HG03442 (cell line): Measurements from ENCODE around the gene CALHM1.
"Not testable (repeated sequence)": the region's sequence is repeated elsewhere in the genome, so short reads cannot be mapped to it uniquely, and the experiment has no call there.

ENCODE experiments used
- ATAC-seq: cut with Tn5 transposase; IDR thresholded peaks from one replicate; pipeline ENCODE4 v1.9.1; 2021; ENCODE audit warnings: mild to moderate bottlenecking, moderate library complexity; ENCODE audit not compliant: unreplicated experiment

CALHM1 gene

DNA sequence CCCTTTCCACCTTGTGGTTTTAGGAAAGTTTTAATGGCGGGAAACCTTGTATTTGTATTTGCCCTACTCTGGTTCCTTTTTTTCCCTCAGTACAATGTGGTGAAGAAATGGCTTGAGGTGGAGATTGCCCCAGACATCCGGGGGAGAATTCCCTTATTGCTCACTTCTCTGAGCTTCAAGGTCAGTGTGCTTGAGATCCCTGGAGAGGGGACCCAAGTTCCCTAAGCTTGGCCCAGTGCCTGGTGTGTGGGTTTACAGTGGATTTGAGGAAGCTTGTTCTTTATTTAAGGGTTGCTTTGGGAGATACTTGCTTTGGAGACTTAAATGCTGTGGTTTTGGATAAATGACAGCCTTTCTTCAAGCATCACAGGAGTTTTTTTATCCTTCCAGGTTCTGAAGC is 24.8 kb downstream of the CALHM1 start:
- ATAC-seq: no peak

- ATAC-seq: no peak
Observed at GRCh38 chr10:103431902-103432301, 26.8 kb downstream of the CALHM1 start.

DNA sequence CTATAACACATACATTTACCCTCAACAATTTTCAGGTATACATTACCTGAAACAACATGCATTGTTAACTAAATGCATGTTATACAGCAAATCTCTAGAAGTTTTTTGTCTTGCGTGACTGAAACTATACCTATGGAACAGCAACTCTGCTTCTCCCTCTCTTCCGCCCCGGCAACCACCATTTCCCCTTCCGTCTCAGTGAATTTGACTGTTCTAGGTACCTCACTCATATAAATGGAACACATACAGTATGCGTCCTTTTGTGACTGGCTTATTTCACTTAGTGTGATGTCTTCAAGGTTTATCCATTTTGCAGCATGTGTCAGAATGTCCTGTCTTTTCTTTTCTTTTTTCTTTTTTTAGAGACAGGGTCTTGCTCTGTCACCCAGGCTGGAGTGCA is 29.1 kb downstream of the CALHM1 start:
- no peak for ATAC-seq

GRCh38 chr10:103428989-103429643 is 29.6 kb downstream of the CALHM1 start:
- no peak for ATAC-seq

- ATAC-seq: no peak
Observed at GRCh38 chr10:103427866-103428265, 30.8 kb downstream of the CALHM1 start.

GRCh38 chr10:103423748-103424147 is 35.0 kb downstream of the CALHM1 start:
- ATAC-seq: no peak

GRCh38 chr10:103419101-103419500 is 39.6 kb downstream of the CALHM1 start:
- no peak for ATAC-seq

- ATAC-seq: no peak
Observed at GRCh38 chr10:103417601-103418000, 41.1 kb downstream of the CALHM1 start.

DNA sequence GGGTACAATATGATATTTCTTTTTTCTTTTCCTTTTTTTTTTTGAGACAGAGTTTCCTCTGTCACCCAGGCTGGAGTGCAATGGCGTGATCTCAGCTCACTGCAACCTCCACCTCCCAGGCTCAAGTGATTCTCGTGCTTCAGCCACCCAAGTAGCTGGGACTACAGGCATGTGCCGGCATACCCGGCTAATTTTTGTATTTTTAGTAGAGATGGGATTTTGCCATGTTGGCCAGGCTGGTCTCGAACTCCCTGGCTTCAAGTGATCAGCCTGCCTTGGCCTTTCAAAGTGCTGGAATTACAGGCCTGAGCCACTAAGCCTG is 41.6 kb downstream of the CALHM1 start:
- ATAC-seq: not testable (repeated sequence)

- ATAC-seq: no peak
Observed at GRCh38 chr10:103416436-103417147, 42.1 kb downstream of the CALHM1 start.

- ATAC-seq: no peak
Observed at GRCh38 chr10:103415581-103415980, 43.1 kb downstream of the CALHM1 start.

DNA sequence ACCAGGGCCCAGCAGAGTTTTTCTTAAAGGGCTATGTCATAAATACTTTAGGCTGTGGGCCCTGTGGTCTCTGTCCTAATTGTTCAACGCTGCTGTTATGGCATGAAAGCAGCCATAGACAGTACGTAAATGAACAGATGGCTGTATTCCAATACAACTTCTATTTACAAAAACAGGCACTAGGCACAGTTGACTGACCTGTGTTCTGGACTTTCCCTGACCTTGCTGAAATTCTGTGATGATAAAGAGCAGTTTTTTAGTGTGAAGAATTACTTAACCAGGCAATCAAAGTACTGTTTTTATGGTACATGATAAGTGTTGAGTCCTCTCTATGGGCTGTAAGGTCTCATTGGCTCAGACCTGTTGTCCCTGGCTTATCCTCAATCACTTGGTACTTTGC is 45.1 kb downstream of the CALHM1 start:
- ATAC-seq: no peak
